ENCODE data around the gene ATP8A2. TPM values are rescaled to one million over a fixed set of nuclear protein-coding genes. Genes with fewer than 3 reads are reported as not detected.

The ATP8A2 gene
- total RNA-seq, 4 donors from 2014 or later, result 0.13 to 0.29 (median 0.24) TPM

DNA sequence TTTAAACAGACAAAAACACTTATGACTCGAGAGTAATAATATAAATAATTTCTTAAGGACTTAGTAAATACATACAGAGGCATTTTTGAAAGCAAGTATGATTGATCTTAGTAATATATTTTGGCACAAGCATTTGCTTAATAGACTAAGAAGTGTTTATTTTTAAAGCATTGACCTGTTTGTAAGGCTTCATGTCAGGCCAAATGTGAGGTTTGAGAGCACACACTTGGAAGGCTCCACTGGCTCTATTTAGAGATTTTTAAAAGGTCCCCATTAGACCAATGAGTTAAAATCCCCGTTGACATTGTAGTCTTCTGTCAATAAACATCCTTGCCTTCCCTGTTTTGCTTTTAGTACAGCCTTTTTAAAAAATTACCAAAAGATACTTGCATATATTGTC lies 50.4 kb downstream of the ATP8A2 start:
- WGBS, 2 donors, result 48 to 58% methylated on average over 2 of the region's 2 CpGs

DNA sequence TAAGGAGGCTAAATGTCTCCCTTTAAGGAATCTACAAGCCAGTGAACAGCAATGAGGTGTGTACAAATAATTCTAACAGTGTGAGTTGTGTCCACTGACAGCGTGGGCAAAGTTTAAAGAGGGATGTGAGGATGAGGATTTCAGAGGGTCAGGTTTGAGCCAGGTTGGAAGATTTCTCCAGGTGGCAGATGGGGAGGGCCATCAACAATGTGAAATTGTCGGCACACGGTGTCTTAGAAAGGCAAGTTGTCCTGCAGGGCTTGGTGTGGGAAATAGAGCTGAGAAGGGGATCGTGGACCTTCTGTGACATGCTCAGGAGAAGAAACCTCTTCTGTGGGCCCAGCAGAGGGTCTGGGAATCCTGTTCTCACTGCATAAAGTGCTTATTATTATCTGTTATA lies 52.1 kb downstream of the ATP8A2 start:
- Histone ChIP-seq H3K4me1 (no peaks in the 10 kb centered on the region), H3K4me3 (replicated peaks in 1 of 3) (no peak overlapping the region), H3K9me3 (no peaks in the 10 kb centered on the region), H3K27me3 (no peaks in the 10 kb centered on the region), H3K27ac (no peak overlapping the region), H3K36me3 (no peaks in the 10 kb centered on the region)
- DNase-seq, result no peak
- TF ChIP-seq, protein P1, sequence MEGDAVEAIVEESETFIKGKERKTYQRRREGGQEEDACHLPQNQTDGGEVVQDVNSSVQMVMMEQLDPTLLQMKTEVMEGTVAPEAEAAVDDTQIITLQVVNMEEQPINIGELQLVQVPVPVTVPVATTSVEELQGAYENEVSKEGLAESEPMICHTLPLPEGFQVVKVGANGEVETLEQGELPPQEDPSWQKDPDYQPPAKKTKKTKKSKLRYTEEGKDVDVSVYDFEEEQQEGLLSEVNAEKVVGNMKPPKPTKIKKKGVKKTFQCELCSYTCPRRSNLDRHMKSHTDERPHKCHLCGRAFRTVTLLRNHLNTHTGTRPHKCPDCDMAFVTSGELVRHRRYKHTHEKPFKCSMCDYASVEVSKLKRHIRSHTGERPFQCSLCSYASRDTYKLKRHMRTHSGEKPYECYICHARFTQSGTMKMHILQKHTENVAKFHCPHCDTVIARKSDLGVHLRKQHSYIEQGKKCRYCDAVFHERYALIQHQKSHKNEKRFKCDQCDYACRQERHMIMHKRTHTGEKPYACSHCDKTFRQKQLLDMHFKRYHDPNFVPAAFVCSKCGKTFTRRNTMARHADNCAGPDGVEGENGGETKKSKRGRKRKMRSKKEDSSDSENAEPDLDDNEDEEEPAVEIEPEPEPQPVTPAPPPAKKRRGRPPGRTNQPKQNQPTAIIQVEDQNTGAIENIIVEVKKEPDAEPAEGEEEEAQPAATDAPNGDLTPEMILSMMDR (IDR thresholded peaks at IDR 0.05), result no peak
- no peak for TF ChIP-seq POLR2A (IDR thresholded peaks at IDR 0.05)
- WGBS, 2 donors, result 78 to 80% methylated on average over 4 of the region's 4 CpGs
- intact Hi-C loops (cut with DNase I), result no loop called here

More for the DNA sequence above, 50.4 kb downstream of the ATP8A2 start:
- DNase-seq, result no peak
- intact Hi-C loops (cut with DNase I), result no loop called here
- TF ChIP-seq, protein P1 (IDR thresholded peaks at IDR 0.05), result no peak
- no peak for TF ChIP-seq POLR2A (IDR thresholded peaks at IDR 0.05)
- Histone ChIP-seq H3K36me3 (no peaks in the 10 kb centered on the region), H3K9me3 (no peaks in the 10 kb centered on the region), H3K4me1 (no peaks in the 10 kb centered on the region), H3K27me3 (no peaks in the 10 kb centered on the region), H3K4me3 (replicated peaks in 1 of 3) (no peak overlapping the region), H3K27ac (no peak overlapping the region)

DNA sequence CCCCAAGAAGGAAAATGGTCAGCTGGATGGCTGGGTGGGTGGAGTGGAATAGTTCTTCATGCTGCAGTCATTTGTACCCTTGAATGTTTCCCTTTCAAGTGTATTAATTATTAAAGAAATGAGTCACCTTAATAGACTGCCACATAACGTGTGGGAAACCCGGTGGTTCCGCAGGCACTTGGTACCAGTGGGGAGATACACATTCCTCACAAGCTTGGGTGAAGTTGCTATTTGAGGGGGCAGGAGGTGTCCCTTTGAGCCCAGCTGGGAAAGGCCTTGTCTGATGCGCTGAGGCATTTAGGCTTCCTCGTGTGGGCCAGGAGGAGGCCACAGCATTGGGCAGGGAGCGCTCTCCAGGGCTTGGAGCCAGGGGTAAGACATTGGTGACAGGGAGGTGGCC lies 57.7 kb downstream of the ATP8A2 start:
- H3K27me3 ChIP-seq, result no peaks in the 10 kb centered on the region
- H3K9me3 ChIP-seq, result no peaks in the 10 kb centered on the region
- no peak overlapping the region for H3K27ac ChIP-seq
- no peak for DNase-seq
- no peaks in the 10 kb centered on the region for H3K4me1 ChIP-seq
- WGBS, 2 donors, result 80 to 85% methylated on average over 6 of the region's 6 CpGs
- intact Hi-C loops (cut with DNase I), result no loop called here
- H3K4me3 ChIP-seq (replicated peaks in 1 of 3), result no peak overlapping the region
- H3K36me3 ChIP-seq, result no peaks in the 10 kb centered on the region
- TF ChIP-seq, protein P1 (IDR thresholded peaks at IDR 0.05), result no peak
- TF ChIP-seq POLR2A (IDR thresholded peaks at IDR 0.05), result no peak

DNA sequence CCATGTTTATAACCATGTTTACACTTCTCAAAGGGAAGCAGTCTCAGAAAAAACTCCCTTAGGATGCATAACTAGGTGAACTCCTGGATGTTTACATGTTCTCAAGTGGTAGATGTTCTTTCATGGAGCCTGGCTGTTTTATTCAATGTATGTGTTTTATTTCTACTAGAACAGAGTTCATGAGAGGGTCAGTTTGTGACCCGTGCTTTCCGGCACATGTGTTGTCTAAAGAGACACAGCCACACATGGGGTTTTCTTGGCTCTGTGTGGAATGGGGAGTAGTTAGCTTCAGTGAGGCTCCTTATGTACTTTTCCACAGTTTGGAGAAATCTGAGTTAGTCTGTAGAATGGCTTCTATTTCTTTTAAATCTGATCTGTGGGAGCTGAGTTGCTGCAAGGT lies 60.9 kb downstream of the ATP8A2 start:
- no peak for DNase-seq
- H3K9me3 ChIP-seq, result no peaks in the 10 kb centered on the region
- WGBS, 2 donors, result 54 to 55% methylated on average over 2 of the region's 2 CpGs
- intact Hi-C loops (cut with DNase I), result no loop called here
- H3K27ac ChIP-seq, result no peak overlapping the region
- H3K4me1 ChIP-seq, result no peaks in the 10 kb centered on the region
- TF ChIP-seq, protein P1 (IDR thresholded peaks at IDR 0.05), result no peak
- no peak for TF ChIP-seq POLR2A (IDR thresholded peaks at IDR 0.05)
- no peaks in the 10 kb centered on the region for H3K36me3 ChIP-seq
- no peaks in the 10 kb centered on the region for H3K27me3 ChIP-seq
- H3K4me3 ChIP-seq (replicated peaks in 1 of 3), result no peak overlapping the region

DNA sequence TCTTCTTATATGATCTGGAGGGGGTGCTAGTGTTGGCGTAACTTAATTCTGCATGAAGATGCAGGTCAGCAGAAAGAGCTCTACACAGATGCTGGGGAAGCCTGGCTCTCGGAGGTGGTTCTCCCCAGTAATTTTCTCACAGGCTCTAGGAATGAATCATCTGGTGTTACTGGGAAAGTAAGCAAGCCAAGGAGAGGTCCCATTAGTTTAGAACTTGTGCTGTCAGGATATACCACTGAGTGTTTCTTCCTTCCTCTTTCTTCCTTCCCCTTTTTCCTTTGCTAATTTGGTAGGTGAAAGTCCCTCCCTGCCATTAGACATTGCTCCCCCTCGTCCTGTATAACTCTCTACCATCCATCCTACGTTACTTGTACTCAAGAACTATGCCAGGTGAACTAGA lies 68.3 kb downstream of the ATP8A2 start:
- H3K4me3 ChIP-seq (replicated peaks in 1 of 3), result no peak overlapping the region
- intact Hi-C loops (cut with DNase I), result no loop called here
- no peaks in the 10 kb centered on the region for H3K36me3 ChIP-seq
- no peaks in the 10 kb centered on the region for H3K9me3 ChIP-seq
- DNase-seq, result no peak
- no peaks in the 10 kb centered on the region for H3K4me1 ChIP-seq
- TF ChIP-seq, protein P1 (IDR thresholded peaks at IDR 0.05), result no peak
- no peak for TF ChIP-seq POLR2A (IDR thresholded peaks at IDR 0.05)
- no peaks in the 10 kb centered on the region for H3K27me3 ChIP-seq
- H3K27ac ChIP-seq, result no peak overlapping the region
- 76 to 79% methylated on average over 4 of the region's 4 CpGs for WGBS, 2 donors
